Ovary (tissue), 9 donors: ENCODE results near the gene NNAT. TPM values are rescaled to one million over a fixed set of nuclear protein-coding genes. Genes with fewer than 3 reads are reported as not detected.
A peak's percentile ranks its signal among the peaks of the same experiment; 100 is the strongest.

Source experiments
- DNase-seq, 5 donors: peaks; one replicate each; pipeline ENCODE4 v3.0.0-alpha.2; 2019 to 2020
- H3K27ac ChIP-seq, 2 donors: fragments of 200-600 bp; one replicate each; pipeline versions ENCODE4 v1.5.1 to v1.8.0; 2019 to 2022
- H3K27me3 ChIP-seq: fragments of 200-600 bp; one replicate; pipeline ENCODE4 v1.8.0; 2022
- H3K36me3 ChIP-seq: fragments of 200-600 bp; sonication (generic); one replicate; pipeline ENCODE4 v1.5.1; 2019
- H3K4me1 ChIP-seq: one replicate; pipeline ENCODE4 v1.8.1; 2013; ENCODE audit warnings: mild to moderate bottlenecking, moderate library complexity; ENCODE audit not compliant: insufficient read depth
- H3K4me3 ChIP-seq: fragments of 200-600 bp; sonication (generic); one replicate; pipeline ENCODE4 v1.5.1; 2017
- H3K9me3 ChIP-seq, 2 donors: fragments of 200-600 bp in 1 of 2; sonication (generic) in 1 of 2; one replicate each; pipeline versions ENCODE4 v1.5.1 to v1.8.1; 2013 to 2019; ENCODE audit warnings: mild to moderate bottlenecking in 1 of 2, moderate library complexity in 1 of 2
- CTCF ChIP-seq, 3 donors: fragments of 450-650 bp in 2 of 3; fragments of 200-600 bp in 1 of 3; IDR thresholded peaks; one replicate each; pipeline versions ENCODE4 v1.5.1 to v1.8.0; 2016 to 2022; ENCODE audit warnings: antibody characterized with exemption in 3 of 3, mild to moderate bottlenecking in 1 of 3
- EP300 ChIP-seq: sonication (generic); formaldehyde crosslinking; IDR thresholded peaks from one replicate; pipeline ENCODE4 v1.6.1; 2017; ENCODE audit warnings: antibody characterized with exemption
- POLR2A ChIP-seq: fragments of 450-650 bp; IDR thresholded peaks from one replicate; pipeline ENCODE4 v1.6.1; 2017; ENCODE audit warnings: antibody characterized with exemption, mild to moderate bottlenecking, moderate library complexity
- WGBS, 3 donors: extraction: QIAGEN DNeasy Blood & Tissue Kit in 1 of 3; methylation state at CpG; one replicate each; pipeline versions ENCODE4 v1.1.5 to v1.1.7; 2013 to 2017; 5-methylcytosine and 5-hydroxymethylcytosine counted together
- intact Hi-C, 4 donors: fragments of 100-400 bp; cut with DNase I; formaldehyde crosslinking; loops; one replicate each; pipeline versions ENCODE4 v1.11.0 to v1.15.1; 2022 to 2023
- polyA plus RNA-seq, 2 donors: library from polyadenylated mRNA; stranded (reverse); fragments of 200-250 nt in 1 of 2; fragments of 350-450 nt in 1 of 2; fragmentation: Illumina TruSeq in 1 of 2; extraction: RNeasy Lipid Tissue Mini Kit (QIAGEN cat#74804) in 1 of 2; gene quantifications; one replicate each; pipeline ENCODE4 v1.2.3, GENCODE V29; 2013 to 2014
- total RNA-seq, 7 donors: library from RNA; depleted of rRNA in 2 of 7; stranded (reverse); fragments of >200 nt in 2 of 7; fragmentation: NEBNext Ultra II Directional in 3 of 7; extraction: Animal tissue kit (Norgen Biotek cat#: 25700) in 3 of 7; gene quantifications; one replicate each; pipeline versions ENCODE4 v1.1.0 to v1.2.4, GENCODE V29; 2016 to 2023
- donor health status: DM: no; HTN: no; CAD: no; lungs with moderate emphysema.
- donor health status: DM: no; HTN: no; CAD: no.
- donor health status: Bipolar disorder and iron deficiency.
- donor health status: DM: yes; HTN: yes; CAD: no.
- donor health status: DM: no; HTN: no; CAD: no.
- donor health status: DM: yes; HTN: yes; CAD: no.

NNAT gene
- total and polyA plus RNA-seq, 9 donors = 0.25 to 4.7 (median 0.45) TPM; not detected in 2

- 68 to 83% (median 79%) methylated on average over 4 of the region's 4 CpGs for WGBS, 3 donors
Observed at GRCh38 chr20:37515876-37516275, 5.2 kb upstream of the NNAT start.

GRCh38 chr20:37516811-37517750, 4.0 kb upstream of the NNAT start:
- H3K9me3 ChIP-seq = no peaks in the 10 kb centered on the region
- H3K36me3 ChIP-seq = no peaks in the 10 kb centered on the region
- H3K4me1 ChIP-seq = peaks cover 10% of the 10 kb centered on the region
- intact Hi-C loops = no loop called here
- no peaks in the 10 kb centered on the region for H3K27me3 ChIP-seq
- TF ChIP-seq EP300 = no peak
- TF ChIP-seq POLR2A = no peak
- no peak for TF ChIP-seq CTCF (IDR thresholded peaks at IDR 0.05)
- no peak overlapping the region for H3K27ac ChIP-seq
- no peak for DNase-seq
- no peak overlapping the region for H3K4me3 ChIP-seq
- WGBS, 3 donors = 27 to 45% (median 30%) methylated on average over 13 of the region's 13 CpGs

More at GRCh38 chr20:37515876-37516275, 5.2 kb upstream of the NNAT start:
- Histone ChIP-seq H3K9me3 (no peaks in the 10 kb centered on the region), H3K27ac (no peak overlapping the region), H3K4me1 (peaks cover 7% of the 10 kb centered on the region), H3K27me3 (no peaks in the 10 kb centered on the region), H3K36me3 (no peaks in the 10 kb centered on the region), H3K4me3 (no peak overlapping the region)
- DNase-seq = no peak
- intact Hi-C loops = no loop called here
- TF ChIP-seq EP300 (no peak), CTCF (IDR thresholded peaks at IDR 0.05) (no peak), POLR2A (no peak)

- no peak for DNase-seq
- Histone ChIP-seq H3K4me3 (no peak overlapping the region), H3K9me3 (no peaks in the 10 kb centered on the region), H3K36me3 (no peaks in the 10 kb centered on the region), H3K27ac (no peak overlapping the region), H3K27me3 (no peaks in the 10 kb centered on the region), H3K4me1 (peaks cover 10% of the 10 kb centered on the region)
- TF ChIP-seq EP300 (no peak), POLR2A (no peak), CTCF (IDR thresholded peaks at IDR 0.05) (no peak)
- 89 to 93% (median 91%) methylated on average over 7 of the region's 7 CpGs for WGBS, 3 donors
- intact Hi-C loops = no loop called here
Observed at GRCh38 chr20:37518059-37518458, 3.0 kb upstream of the NNAT start.

GRCh38 chr20:37518606-37519507, 2.2 kb upstream of the NNAT start:
- no peak overlapping the region for H3K27ac ChIP-seq
- intact Hi-C loops = no loop called here
- no peaks in the 10 kb centered on the region for H3K27me3 ChIP-seq
- H3K4me1 ChIP-seq = peaks cover 10% of the 10 kb centered on the region
- DNase-seq = peak in 1 of 5 donors; percentile 46
- no peak overlapping the region for H3K4me3 ChIP-seq
- WGBS, 3 donors = 80 to 81% (median 80%) methylated on average over 30 of the region's 30 CpGs
- H3K9me3 ChIP-seq = no peaks in the 10 kb centered on the region
- no peaks in the 10 kb centered on the region for H3K36me3 ChIP-seq
- TF ChIP-seq POLR2A (no peak), EP300 (no peak), CTCF (IDR thresholded peaks at IDR 0.05) (no peak)
